ENCODE measurements around the gene ZDHHC17. TPM values are rescaled to one million over a fixed set of nuclear protein-coding genes. Genes with fewer than 3 reads are reported as not detected.

ZDHHC17 gene
- total and polyA plus RNA-seq, 7 donors = 7.8 to 22.7 (median 20.2) TPM

GRCh38 chr12:76891609-76892008 lies 127.7 kb downstream of the ZDHHC17 start:
- WGBS, 3 donors = 92 to 94% (median 94%) methylated on average over 3 of the region's 3 CpGs
- intact Hi-C loops (cut with DNase I) = no loop called here
- Histone ChIP-seq H3K9me3 (no peaks in the 10 kb centered on the region), H3K27ac (no peak overlapping the region), H3K27me3 (ENCODE audit: insufficient read depth in 3 of 3, low read length in 2 of 3) (no peaks in the 10 kb centered on the region), H3K36me3 (ENCODE audit: insufficient read depth in 1 of 2, low read depth in 1 of 2) (no peaks in the 10 kb centered on the region), H3K4me1 (no peaks in the 10 kb centered on the region), H3K4me3 (no peak overlapping the region)
- DNase-seq (no peak), ATAC-seq (no peak)
- no peak for TF ChIP-seq CTCF (IDR thresholded peaks at IDR 0.05)

GRCh38 chr12:76895796-76896195 lies 131.9 kb downstream of the ZDHHC17 start:
- intact Hi-C loops (cut with DNase I) = no loop called here
- no peaks in the 10 kb centered on the region for H3K36me3 ChIP-seq (ENCODE audit: insufficient read depth in 1 of 2, low read depth in 1 of 2)
- ATAC-seq = no peak
- WGBS, 3 donors = 92 to 97% (median 96%) methylated on average over 5 of the region's 5 CpGs
- no peaks in the 10 kb centered on the region for H3K27me3 ChIP-seq (ENCODE audit: insufficient read depth in 3 of 3, low read length in 2 of 3)
- H3K27ac ChIP-seq = no peak overlapping the region
- H3K4me3 ChIP-seq = no peak overlapping the region
- H3K9me3 ChIP-seq = no peaks in the 10 kb centered on the region
- no peaks in the 10 kb centered on the region for H3K4me1 ChIP-seq
- DNase-seq = no peak
- TF ChIP-seq CTCF (IDR thresholded peaks at IDR 0.05) = no peak

- Histone ChIP-seq H3K4me3 (no peak overlapping the region), H3K4me1 (no peaks in the 10 kb centered on the region), H3K27me3 (ENCODE audit: insufficient read depth in 3 of 3, low read length in 2 of 3) (no peaks in the 10 kb centered on the region), H3K9me3 (no peaks in the 10 kb centered on the region), H3K36me3 (ENCODE audit: insufficient read depth in 1 of 2, low read depth in 1 of 2) (no peaks in the 10 kb centered on the region), H3K27ac (no peak overlapping the region)
- no peak for TF ChIP-seq CTCF (IDR thresholded peaks at IDR 0.05)
- ATAC-seq (no peak), DNase-seq (no peak)
- 82 to 95% (median 83%) methylated on average over 1 of the region's 1 CpG for WGBS, 3 donors
- intact Hi-C loops (cut with DNase I) = no loop called here
These were observed 132.4 kb downstream of the ZDHHC17 start for GRCh38 chr12:76896274-76896673.

GRCh38 chr12:76898442-76898841 lies 134.5 kb downstream of the ZDHHC17 start:
- Histone ChIP-seq H3K4me3 (no peak overlapping the region), H3K27me3 (ENCODE audit: insufficient read depth in 3 of 3, low read length in 2 of 3) (no peaks in the 10 kb centered on the region), H3K4me1 (no peaks in the 10 kb centered on the region), H3K9me3 (no peaks in the 10 kb centered on the region), H3K27ac (no peak overlapping the region), H3K36me3 (ENCODE audit: insufficient read depth in 1 of 2, low read depth in 1 of 2) (no peaks in the 10 kb centered on the region)
- ATAC-seq = no peak
- 37 to 54% (median 39%) methylated on average over 1 of the region's 1 CpG for WGBS, 3 donors
- intact Hi-C loops (cut with DNase I) = no loop called here
- TF ChIP-seq CTCF (IDR thresholded peaks at IDR 0.05) = no peak
- DNase-seq = no peak

GRCh38 chr12:76899522-76899921 lies 135.6 kb downstream of the ZDHHC17 start:
- no peaks in the 10 kb centered on the region for H3K9me3 ChIP-seq
- no peaks in the 10 kb centered on the region for H3K4me1 ChIP-seq
- no peak for TF ChIP-seq CTCF (IDR thresholded peaks at IDR 0.05)
- DNase-seq = no peak
- intact Hi-C loops (cut with DNase I) = no loop called here
- WGBS, 3 donors = 93 to 98% (median 95%) methylated on average over 2 of the region's 2 CpGs
- no peak overlapping the region for H3K4me3 ChIP-seq
- no peaks in the 10 kb centered on the region for H3K36me3 ChIP-seq (ENCODE audit: insufficient read depth in 1 of 2, low read depth in 1 of 2)
- ATAC-seq = no peak
- H3K27me3 ChIP-seq (ENCODE audit: insufficient read depth in 3 of 3, low read length in 2 of 3) = no peaks in the 10 kb centered on the region
- H3K27ac ChIP-seq = no peak overlapping the region
